Islet precursor cell (in vitro differentiated cells): ENCODE measurements around the gene THBD.

ENCODE experiments used
- DNase-seq: peaks from one replicate; pipeline ENCODE4 v3.0.0-alpha.2; 2018

The THBD gene

DNA sequence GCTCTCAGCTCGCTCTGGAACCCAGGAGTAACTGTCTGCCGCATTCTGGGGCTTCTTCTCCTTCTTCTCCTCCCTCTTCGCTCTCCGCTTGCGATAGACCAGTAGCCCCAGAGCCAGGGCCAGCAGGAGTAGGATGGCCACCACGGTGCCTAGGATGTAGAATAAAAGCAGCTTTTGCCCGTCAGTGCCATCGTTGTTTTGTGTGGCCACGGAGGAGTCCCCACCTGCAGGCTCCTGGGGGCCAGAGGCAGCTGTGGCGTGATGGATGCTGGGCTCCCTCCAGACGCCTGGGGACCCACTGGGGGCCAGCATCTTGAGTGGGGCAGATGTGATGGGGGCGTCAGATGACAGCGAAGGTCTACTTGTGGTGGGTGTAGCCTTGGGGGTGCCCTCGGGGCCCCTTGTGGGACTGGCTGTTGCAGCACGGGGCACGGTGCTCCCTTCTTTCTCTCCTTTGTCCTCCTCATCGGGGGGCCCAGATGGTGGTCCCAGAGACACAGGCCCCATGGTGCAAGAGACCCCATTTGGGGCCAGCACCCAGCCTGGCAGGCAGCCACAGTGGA lies 34.9 kb upstream of the THBD start:
- no peak for DNase-seq

DNA sequence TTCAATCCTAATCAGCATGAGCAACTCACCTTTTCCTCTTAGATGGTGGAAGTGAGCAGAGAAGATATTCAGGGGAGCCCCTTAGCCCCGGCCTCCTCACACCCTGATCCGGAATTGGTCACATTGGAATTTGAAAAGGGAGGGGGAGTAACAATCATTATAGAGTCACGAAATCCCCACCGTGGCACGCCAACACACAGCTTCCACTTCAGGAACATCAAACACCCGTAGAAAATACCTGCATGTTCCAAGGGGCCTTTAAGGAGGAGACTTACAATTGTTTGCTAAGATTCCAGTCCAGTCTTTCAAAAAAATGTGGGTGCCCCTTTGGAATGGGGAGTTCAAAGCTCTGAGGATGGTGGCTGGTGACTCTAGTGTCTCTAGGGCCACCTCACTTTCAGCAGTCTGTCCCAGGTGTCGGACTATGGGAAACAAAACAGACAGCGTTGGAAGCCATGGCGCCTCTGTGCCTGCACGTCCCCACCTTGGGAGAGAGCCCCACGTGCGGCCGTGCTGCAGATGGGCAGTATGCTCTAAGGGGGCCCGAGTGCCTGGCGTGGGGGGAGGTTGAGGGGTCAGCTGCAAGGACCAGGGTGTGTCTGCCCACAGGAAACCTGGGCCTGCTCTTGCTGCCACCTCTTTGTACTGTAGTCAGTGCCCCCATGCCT lies 34.2 kb upstream of the THBD start:
- DNase-seq = no peak

DNA sequence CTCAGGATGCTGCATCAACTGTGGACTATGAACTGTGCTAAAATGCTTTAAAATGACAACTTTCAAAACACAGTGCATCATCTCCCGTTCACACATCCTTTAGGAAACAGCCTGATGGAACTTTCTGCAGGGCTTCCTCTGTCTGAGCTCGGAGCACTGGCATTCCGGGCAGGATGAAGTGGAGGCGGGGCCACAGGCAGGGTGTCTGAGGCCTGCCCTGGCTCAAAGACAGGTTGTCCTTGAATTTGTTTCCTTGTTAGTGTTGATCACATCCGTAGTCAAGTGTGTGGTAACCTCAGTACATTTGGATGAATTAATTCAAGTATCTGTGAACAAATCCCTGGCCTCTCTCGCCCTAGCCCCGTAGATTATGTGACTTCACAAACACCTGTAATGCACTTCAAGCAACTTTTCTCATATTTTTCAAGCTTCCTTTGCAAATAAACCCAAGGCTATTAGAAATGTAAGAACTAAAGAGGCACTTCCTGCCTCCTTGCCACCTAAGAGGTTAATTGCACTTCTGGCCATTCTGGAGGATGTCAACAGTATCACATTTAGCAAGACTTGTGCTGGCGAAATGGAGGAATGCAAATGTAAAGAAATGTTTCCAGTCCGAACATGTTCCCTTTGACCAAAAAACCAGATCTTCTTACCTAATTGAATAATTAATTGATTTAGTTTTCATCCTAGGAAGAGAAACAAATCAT lies 33.5 kb upstream of the THBD start:
- peak; percentile 68 for DNase-seq

DNA sequence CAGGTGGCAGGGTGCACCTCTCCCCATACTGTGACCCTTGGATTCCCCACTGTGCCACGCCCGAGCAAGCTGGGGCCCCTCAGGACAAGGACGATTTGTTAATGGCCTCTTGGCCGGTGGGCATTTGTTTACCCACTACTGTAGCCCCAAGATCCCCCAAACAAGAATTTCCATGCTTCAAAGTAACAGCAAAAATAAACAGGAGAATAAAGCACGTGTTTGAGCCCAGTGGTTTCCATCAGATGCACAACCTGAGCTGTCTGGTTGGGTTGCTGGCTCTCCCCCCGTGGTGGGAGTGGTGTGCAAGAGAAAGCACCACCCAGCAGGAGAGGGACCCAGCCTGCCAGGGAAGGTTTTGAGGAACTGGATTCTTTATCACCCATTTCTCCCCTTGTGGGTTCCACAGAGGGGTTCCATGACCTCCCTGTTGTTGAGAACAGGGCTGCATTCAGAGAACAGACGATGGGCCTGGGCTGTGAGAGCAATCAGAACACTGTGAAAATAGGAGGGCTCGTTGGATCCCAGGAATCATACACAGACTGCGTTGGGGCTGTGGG lies 31.9 kb upstream of the THBD start:
- no peak for DNase-seq

DNA sequence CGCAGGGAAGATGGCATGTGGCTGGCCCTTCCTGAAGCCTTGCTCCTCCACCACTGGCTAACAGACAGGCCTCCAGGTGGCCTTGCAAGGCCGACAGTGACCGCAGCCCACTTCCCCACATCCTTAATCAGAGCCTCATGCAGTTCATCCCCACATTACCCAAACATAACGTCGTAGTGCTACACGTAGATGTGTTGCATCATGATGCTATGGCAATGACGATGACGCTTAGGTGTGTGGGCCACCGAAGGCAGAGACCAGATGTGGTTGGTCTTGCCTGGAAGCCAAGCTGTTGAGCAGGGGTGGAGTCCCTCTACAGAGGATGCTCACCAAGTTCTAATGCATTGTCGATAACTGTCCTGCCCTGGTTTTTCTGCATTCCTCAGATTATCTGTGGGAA lies 31.0 kb upstream of the THBD start:
- no peak for DNase-seq

DNA sequence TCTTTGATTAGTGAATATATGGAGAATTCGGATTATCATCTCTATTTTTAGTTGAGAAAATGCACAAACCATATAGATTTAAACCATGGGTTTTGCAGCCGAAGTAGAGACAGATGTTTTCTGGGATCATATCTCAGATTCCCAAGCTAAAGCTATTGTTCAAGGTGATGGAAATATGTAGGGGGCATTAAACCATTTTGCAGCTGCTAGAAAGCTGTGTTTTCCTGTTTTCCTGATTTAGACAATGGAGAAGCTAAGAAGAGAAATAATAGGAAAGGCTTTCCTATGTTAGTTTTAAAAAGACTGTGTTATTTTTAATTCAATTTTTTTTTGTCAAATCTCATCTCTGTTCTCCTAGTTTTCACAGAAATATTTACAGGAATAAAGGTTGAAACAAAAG lies 30.5 kb upstream of the THBD start:
- no peak for DNase-seq

DNA sequence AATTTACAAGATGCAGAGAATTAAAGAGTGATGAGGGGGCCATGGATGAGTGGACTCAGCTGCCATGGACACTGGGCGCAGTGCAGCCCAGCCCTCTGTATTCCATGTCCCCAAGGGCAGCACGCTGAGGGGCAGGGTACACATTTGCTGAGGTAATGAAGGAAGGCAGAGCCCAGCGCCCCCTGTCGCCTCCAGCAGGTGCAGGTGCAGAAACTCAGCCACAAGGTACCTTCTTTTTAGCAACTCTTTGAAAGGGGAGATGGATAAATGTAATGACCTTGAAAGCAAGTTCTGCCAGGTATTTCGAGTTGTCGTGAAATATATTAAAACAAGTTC lies 29.5 kb upstream of the THBD start:
- DNase-seq = no peak

DNA sequence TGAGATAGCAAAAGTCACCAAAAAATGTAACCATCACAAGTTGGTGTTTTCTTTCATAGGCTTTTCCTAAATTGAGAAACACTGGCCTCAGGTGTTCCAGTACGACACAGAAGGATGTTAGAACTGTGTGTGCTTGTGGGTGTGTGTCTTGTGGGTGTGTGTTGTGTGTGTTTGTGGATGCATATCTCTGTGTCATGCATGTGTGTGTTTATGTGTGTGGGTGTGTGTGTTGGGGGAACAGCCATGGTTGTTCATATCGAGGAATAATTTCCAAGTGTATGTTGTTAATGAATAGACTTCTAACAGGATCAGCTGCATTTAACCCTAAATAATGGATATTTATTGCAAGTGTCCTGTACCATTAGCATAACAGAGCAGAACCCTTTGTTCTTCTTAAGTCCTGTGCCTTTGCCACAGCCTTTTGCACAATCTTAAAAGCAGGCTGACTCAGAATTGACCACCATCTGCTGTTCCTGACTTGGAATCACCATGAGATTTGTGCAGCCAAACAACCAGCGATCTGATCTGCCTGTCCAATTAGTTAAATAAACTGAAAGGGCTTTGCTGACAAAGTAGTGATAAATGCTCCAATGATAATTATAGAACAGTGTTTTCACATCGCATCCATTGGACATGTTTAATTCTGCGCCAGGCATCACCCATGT lies 29.0 kb upstream of the THBD start:
- no peak for DNase-seq

DNA sequence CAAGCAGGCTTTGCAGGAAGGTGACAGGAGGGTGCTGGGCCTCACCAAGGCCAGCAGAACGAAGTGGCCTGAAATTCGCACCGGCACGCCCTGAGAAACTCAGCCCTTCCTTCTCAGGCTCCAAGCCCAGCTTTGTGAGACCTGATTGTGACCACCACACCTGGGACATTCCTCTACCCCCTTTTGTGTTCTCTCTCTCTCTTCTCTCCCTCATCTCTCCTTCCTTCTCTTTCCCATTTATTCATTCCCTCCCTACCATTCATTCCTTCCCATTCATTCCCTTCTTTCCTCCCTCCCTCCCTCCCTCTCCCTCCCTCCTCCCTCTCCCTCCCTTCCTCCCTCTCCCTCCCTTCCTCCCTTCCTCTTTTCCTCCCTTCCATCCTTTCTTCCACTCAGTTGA lies 27.8 kb upstream of the THBD start:
- no peak for DNase-seq

DNA sequence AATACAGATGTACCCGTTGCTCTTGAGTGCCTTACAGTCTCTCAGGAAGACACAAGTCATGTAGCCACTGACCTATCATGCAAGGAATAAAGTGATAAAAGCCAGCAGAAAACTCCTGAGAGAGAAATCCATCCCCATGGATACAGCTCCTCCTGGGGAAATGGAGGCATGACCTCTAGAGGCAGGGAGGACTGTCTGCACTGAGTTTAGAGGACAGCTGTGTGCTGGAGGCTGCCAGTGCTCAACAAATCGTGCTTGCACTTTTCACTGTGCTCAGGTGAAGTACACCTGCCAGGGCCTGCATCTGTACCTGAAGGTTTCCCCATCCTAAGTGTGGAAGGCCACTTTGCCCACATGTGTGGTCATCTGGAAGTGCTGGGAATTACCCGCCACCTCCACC lies 24.6 kb upstream of the THBD start:
- DNase-seq = no peak

DNA sequence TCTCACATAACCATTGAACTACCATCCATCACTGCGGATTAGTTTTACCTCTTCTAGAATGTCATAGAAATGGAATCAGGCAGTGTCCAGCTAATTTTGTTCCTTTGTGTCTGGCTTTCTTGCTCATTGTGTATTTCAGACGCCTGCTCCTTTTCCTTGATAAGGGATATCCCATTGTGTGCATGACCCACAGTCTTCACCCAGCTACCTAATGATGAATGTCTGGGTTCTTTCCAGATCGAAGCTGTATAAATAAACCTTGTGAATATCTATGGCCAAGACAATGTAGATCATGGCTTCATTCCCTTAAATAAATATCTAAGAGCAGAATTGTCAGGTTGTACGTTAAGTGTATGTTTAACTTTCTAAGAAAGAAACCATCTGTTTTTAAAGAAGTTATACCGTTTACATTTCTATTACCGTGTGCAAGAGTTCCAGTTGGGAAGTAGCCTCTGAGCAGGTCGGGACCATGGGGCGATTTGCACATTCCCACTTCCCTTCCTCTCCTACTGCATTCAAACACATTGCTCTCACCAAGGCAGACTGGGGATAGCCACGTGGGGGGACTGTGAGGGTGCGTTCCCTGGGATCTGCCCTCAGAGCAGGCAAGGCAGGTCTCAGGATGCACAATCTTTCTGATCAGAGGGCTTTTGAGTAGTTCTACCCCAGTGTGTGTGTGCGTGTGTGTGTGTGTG lies 23.6 kb upstream of the THBD start:
- DNase-seq = no peak

DNA sequence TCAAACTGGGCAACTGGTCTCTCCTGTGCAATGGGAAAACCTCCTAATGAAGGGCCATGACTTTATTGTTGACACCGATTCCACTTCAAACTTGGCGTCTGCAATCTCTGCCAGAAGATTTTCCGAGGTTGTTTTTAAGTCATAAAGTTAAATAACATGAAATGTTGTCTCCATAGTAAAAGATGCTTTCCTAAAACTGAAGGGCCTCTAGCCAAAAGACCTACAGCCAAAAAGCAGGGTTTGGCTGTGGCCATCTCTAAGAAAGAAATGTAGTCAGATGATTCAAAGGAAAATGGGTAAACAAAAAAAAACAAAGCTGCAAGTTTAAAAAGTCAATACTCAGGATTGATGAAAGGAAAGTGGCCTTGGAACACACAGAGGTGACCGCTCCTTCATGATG lies 22.5 kb upstream of the THBD start:
- no peak for DNase-seq

DNA sequence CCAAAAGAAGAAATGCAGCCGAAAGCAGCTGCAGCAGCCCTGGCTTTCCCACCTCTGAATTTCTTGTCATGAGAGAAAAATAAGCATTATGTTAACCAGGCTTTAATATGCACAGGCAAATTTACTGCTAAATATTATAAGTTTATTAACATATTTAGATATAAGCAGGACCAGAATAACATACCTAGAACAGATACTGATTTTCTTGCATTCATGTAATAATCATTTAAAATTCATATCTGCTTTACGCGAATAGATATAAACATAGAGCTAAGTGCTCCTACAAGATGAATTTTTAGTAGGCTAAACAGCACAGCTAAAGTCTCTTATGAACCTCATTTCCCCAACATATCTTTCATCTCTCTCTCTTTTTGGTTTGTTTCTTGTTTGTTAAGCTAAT lies 21.9 kb upstream of the THBD start:
- DNase-seq = no peak

DNA sequence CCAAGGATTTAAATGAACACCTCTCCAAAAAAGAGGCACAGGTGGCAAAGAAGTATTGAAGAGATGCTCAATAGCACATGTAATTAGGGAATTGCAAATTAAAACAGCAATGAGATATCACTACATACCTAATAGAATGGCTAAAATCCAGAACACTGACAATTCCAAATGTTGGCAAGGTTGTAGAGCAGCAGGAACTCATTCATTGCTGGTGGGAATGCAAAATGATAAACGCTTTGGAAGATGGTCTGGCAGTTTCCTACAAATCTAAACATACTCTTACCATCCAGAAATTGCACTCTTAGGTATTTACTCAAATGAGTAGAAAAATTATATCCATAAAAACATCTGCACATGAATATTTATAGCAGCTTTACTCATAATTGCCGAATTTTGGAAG lies 19.6 kb upstream of the THBD start:
- DNase-seq = no peak

DNA sequence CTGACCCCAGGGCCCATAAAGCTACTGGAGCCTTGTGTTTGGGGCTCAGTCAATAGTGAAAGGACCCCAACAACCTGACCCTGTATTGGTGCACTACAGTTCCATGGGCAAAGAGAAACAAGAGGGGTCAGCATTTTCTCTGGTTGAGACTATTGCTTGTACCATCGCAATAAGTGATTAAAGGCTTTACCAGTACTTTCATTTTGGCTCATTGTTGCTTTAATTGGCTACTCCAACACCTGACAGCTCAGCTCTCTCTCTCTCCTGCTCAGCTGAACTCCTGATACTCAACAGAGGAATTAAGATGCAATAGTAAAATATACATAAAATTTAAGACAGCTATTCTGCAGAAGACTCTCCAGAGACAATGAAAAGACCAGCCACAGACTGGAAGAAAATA lies 18.8 kb upstream of the THBD start:
- DNase-seq = no peak

DNA sequence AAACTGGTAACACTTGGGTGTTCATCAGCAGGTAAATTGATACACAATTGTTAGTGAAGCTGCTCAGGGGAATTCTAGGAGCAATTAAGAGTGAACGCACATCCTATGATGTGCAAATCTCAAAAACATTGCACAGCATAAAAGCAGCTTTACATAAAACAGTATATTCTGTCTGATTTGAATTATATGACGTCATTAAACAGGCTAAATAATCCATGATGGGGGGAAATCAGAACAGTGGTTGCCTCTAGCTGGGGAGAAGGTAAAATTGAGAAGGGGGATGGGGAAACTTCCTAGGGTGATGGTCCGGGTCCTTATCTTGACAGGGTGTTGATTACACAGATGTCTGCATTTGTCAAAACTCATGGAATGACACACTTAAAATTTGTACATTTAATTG lies 17.3 kb upstream of the THBD start:
- DNase-seq = no peak

DNA sequence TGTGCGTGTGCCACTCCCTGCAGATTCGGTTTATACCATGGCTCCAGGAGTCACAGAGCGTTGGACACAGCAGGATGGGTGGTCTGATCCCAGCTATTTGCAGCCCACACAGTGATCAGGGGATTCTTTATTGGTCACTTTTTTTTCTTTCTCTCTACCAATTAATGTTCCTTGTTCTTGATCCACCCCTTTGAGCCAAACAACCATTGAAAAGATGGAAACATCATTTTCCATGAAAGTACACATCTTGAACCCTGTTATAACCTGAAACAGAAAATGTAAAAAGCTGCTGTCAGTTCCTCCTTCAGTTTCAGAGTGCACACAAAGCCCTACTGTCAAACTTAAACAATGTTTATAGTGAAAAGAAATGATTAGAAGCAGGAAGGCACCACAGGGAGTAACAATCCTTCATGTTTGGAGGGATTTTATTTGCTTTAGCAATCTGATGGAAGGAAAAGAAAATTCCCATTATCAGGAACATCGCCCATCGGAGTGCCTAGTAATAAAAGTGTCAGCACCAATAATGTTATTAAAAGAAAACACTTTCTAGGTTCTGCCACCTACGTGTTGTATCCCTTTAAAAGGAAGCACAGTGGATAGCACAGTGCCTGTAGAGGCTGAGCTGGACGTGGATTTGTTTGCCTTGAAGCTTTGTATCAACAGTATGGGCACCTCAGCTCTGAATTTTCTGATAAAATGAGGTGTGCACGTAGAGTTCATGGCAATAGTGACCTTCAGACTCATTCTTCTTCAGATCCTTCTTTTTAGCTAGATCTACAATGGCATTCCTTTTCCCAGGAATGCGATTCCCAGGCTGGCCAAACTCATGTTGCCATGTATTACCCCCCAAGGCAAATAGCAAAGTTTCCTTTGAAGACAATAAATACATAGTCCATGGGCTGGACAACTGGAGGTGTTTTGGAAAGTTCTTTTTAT lies 16.1 kb upstream of the THBD start:
- peak; percentile 51 for DNase-seq

DNA sequence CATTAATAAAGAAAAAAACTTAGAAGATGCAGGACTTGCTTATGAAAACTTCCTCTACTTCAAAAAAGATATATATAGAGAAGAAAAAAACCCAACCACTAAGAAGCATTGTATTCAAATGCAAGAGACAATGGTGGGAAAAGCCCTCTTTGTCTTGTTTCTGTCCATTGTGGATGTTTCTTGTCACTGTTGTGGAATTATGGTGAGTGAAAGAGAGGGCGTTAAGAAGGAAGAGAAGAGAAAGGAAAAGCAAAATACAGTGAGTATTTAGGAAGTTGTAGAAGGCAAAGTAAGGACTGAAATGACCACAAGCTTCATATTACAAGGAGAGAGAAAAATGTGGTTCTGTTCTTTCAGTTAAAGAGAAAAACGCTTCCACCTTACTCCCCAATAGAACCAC lies 14.1 kb upstream of the THBD start:
- DNase-seq = no peak

DNA sequence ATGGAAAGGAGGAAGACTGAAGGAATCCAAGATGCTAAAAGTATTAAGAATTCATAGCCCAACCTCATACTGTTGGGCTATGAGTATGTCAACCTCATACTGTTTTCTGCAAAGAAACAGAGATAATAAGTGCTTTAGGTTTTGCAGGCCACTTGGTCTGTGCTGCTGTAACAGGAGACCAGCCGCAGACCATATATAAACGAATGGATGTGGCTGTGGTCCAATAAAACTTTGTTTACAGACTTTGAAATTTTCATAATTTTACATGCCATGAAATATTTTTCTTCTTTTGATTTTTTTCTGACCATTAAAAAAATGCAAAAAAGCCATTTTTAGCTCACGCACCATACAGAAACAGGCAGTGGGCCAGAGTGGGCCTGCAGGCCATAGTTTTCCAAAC lies 13.7 kb upstream of the THBD start:
- DNase-seq = peak; percentile 2

DNA sequence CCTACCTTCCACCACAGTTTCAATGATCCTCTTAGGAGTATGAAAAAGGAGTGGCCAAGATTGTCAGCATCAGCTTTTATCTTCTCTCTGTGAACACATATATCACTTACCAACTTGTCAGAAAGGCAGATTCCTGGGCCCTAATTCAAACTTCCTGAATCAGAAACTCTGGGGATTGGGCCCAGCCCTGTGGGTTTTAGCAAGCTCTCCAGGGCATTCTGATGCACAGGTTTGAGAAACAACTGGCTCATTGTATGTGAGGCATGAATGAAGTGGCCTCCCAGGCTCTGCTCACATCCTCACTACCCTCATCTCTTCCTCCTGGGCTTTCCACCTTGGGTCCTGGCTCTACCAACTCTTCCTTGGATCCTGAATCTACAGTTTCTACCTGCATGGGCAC lies 13.2 kb upstream of the THBD start:
- peak; percentile 23 for DNase-seq

DNA sequence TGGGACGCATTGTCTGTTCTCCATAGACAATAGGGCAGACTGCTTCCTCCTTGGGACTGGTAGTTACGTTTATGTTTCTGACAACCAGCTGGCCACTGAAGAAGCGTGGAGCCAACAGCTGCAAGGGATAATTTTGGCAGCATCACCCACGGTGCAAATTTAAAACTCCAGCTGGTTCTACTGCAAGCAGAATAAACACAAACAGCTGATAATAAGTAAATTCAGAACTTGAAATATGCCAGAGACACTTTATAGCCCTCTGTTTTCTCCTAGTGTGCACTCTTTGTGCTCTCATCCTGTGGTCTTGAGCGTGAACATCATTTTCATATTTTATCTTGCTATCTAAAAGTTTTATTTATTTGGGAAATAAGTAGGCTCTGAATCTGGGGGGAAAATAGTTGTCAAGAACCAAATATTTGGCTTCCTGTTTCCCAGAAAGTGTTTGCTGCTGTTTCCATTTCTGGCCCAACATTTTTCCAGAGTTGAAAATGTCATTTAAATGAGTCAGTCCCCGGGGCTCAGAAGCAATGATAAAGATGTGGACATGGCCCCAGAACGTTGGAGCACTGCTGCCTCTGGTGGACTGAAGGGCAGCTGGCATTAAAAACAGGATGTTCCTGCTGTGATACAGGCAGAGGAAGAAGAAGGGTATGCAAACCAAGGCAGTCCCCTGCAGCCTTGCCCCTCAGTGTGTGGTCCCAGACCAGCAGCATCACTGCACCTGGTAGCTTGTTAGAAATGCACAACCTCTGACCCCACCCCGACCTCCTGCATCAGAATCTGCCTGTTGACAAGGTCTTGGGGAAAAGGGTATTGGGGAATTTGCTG lies 12.5 kb upstream of the THBD start:
- peak; percentile 78 for DNase-seq
